B cell (primary cell): ENCODE measurements around the gene KEAP1. TPM values are rescaled to one million over a fixed set of nuclear protein-coding genes. Genes with fewer than 3 reads are reported as not detected.

Experiments
- ATAC-seq: fragments of 200-7000 bp; cut with Tn5 transposase; one replicate; pipeline ENCODE4 v1.10.0; 2021; ENCODE audit warnings: low read depth, mild to moderate bottlenecking, moderate number of reproducible peaks, moderate library complexity
- CTCF ChIA-PET: fragments of 350-600 bp; sonication (Branson Sonifier 250); formaldehyde crosslinking; loops from one replicate; lab custom pipeline; 2021; ENCODE audit warnings: antibody characterized with exemption, inconsistent platforms; lab: Charles Lee
- POLR2A ChIA-PET: fragments of 350-600 bp; sonication (Branson Sonifier 250); formaldehyde crosslinking; loops from one replicate; lab custom pipeline; 2021; ENCODE audit warnings: antibody characterized with exemption; lab: Charles Lee
- DNase-seq: peaks from one replicate; pipeline ENCODE4 v3.0.0; 2013
- H2AFZ ChIP-seq: 2 replicates; pipeline ENCODE4 v1.6.1; 2012; ENCODE audit warnings: mild to moderate bottlenecking, low read depth, low read length; ENCODE audit not compliant: insufficient read depth, poor library complexity, severe bottlenecking
- H3K27ac ChIP-seq, 2 donors: 1 replicate in 1 of 2; 2 replicates in 1 of 2; pipeline ENCODE4 v1.5.1; 2012 to 2013; ENCODE audit warnings: low read length in 2 of 2, mild to moderate bottlenecking in 2 of 2, moderate library complexity in 1 of 2
- H3K27me3 ChIP-seq, 4 experiments: fragments of 200-600 bp in 1 of 4; sonication (generic) in 1 of 4; replicated peaks in 1 of 4; 1 replicate in 2 of 4; 2 replicates in 2 of 4; pipeline versions ENCODE4 v1.6.1 to v1.7.0; 2013 to 2016; ENCODE audit warnings: low read length in 3 of 4, mild to moderate bottlenecking in 2 of 4, mixed read lengths in 1 of 4, moderate library complexity in 1 of 4; ENCODE audit not compliant: insufficient read depth in 4 of 4, control insufficient read depth in 3 of 4; ENCODE audit errors: control extremely low read depth in 1 of 4
- H3K36me3 ChIP-seq, 2 experiments: replicated peaks in 1 of 2; 1 replicate in 1 of 2; 2 replicates in 1 of 2; pipeline versions ENCODE4 v1.6.1 to v1.7.1; 2013; ENCODE audit warnings: low read length in 1 of 2; ENCODE audit not compliant: insufficient read depth in 2 of 2, control insufficient read depth in 1 of 2; ENCODE audit errors: control extremely low read depth in 1 of 2, extremely low read depth in 1 of 2
- H3K4me1 ChIP-seq, 2 donors: fragments of 200-600 bp in 1 of 2; sonication (generic) in 1 of 2; 1 replicate in 1 of 2; 2 replicates in 1 of 2; pipeline versions ENCODE4 v1.5.1 to v1.6.1; 2013 to 2017; ENCODE audit warnings: low read length in 2 of 2; ENCODE audit not compliant: control insufficient read depth in 2 of 2, insufficient read depth in 2 of 2
- H3K4me2 ChIP-seq: replicated peaks from 2 replicates; pipeline ENCODE3; 2012; ENCODE audit warnings: mild to moderate bottlenecking, low read depth, low read length; ENCODE audit not compliant: poor library complexity, severe bottlenecking
- H3K4me3 ChIP-seq, 5 experiments: fragments of 200-600 bp in 1 of 5; sonication (generic) in 1 of 5; 1 replicate in 3 of 5; 2 replicates in 2 of 5; pipeline versions ENCODE4 v1.5.1 to v1.7.0; 2011 to 2016; ENCODE audit warnings: low read length in 4 of 5, mild to moderate bottlenecking in 4 of 5, low read depth in 2 of 5, control low read depth in 1 of 5, moderate library complexity in 1 of 5; ENCODE audit not compliant: insufficient read depth in 1 of 5; ENCODE audit errors: control extremely low read depth in 1 of 5, extremely low read depth in 1 of 5
- H3K79me2 ChIP-seq: fragments of 200-600 bp; sonication (generic); one replicate; pipeline ENCODE4 v1.6.0; 2016; ENCODE audit warnings: low read length; ENCODE audit not compliant: control insufficient read depth, insufficient read depth
- H3K9ac ChIP-seq: fragments of 200-600 bp; sonication (generic); 2 replicates; pipeline ENCODE4 v1.6.1; 2017; ENCODE audit warnings: mild to moderate bottlenecking, low read length, moderate library complexity
- H3K9me3 ChIP-seq, 3 donors: one replicate each; pipeline versions ENCODE4 v1.6.1 to v1.7.1; 2013; ENCODE audit warnings: low read length in 2 of 3; ENCODE audit not compliant: control insufficient read depth in 2 of 3, insufficient read depth in 1 of 3; ENCODE audit errors: control extremely low read depth in 1 of 3
- H4K20me1 ChIP-seq: 2 replicates; pipeline ENCODE4 v1.6.0; 2012; ENCODE audit warnings: mild to moderate bottlenecking, low read length; ENCODE audit not compliant: insufficient read depth, control insufficient read depth, poor library complexity, severe bottlenecking
- H3K27ac Mint-ChIP-seq: one replicate; pipeline ENCODE4 v1.8.0; 2021; ENCODE audit warnings: mixed read lengths
- H3K27me3 Mint-ChIP-seq: one replicate; pipeline ENCODE4 v1.8.0; 2021; ENCODE audit warnings: mixed read lengths
- H3K4me1 Mint-ChIP-seq: one replicate; pipeline ENCODE4 v1.8.0; 2021; ENCODE audit warnings: mixed read lengths
- H3K4me3 Mint-ChIP-seq: one replicate; pipeline ENCODE4 v1.8.0; 2021; ENCODE audit warnings: mixed read lengths
- H3K9me3 Mint-ChIP-seq: one replicate; pipeline ENCODE4 v1.8.0; 2022; ENCODE audit warnings: mixed read lengths; ENCODE audit not compliant: insufficient read depth
- EZH2 ChIP-seq: IDR thresholded peaks from 2 replicates; pipeline ENCODE4 v1.6.1; 2012; ENCODE audit warnings: borderline replicate concordance, low read depth, mild to moderate bottlenecking, moderate library complexity, low read length; ENCODE audit not compliant: insufficient read depth, poor library complexity, severe bottlenecking
- WGBS: methylation state at CpG from one replicate; pipeline ENCODE4 v1.1.5; 2013; ENCODE audit warnings: missing lambda C conversion rate; ENCODE audit not compliant: insufficient coverage; 5-methylcytosine and 5-hydroxymethylcytosine counted together
- intact Hi-C: fragments of 100-400 bp; cut with micrococcal nuclease; formaldehyde crosslinking; loops from one replicate; pipeline ENCODE4 v1.10.0; 2022
- polyA plus RNA-seq: library from polyadenylated mRNA; depleted of rRNA; stranded (reverse); fragments of >200 nt; gene quantifications from 2 replicates; pipeline ENCODE4 v1.2.3, GENCODE V29; 2012
- total RNA-seq, 2 donors: library from RNA; stranded (reverse); fragments of 120-200 nt in 1 of 2; gene quantifications; 1 replicate in 1 of 2; 2 replicates in 1 of 2; pipeline versions ENCODE4 v1.2.3 to v1.2.4, GENCODE V29; 2013 to 2022
- TF ChIP-seq, protein P1 (sequence below): fragments of 200-600 bp; IDR thresholded peaks from one replicate; pipeline ENCODE4 v1.8.0; 2022; ENCODE audit warnings: antibody characterized with exemption, mild to moderate bottlenecking

KEAP1 gene
- total and polyA plus RNA-seq, 2 donors (not counting 1 experiment from before 2014, with no cell fraction given), result 17.7 to 27.0 TPM

DNA sequence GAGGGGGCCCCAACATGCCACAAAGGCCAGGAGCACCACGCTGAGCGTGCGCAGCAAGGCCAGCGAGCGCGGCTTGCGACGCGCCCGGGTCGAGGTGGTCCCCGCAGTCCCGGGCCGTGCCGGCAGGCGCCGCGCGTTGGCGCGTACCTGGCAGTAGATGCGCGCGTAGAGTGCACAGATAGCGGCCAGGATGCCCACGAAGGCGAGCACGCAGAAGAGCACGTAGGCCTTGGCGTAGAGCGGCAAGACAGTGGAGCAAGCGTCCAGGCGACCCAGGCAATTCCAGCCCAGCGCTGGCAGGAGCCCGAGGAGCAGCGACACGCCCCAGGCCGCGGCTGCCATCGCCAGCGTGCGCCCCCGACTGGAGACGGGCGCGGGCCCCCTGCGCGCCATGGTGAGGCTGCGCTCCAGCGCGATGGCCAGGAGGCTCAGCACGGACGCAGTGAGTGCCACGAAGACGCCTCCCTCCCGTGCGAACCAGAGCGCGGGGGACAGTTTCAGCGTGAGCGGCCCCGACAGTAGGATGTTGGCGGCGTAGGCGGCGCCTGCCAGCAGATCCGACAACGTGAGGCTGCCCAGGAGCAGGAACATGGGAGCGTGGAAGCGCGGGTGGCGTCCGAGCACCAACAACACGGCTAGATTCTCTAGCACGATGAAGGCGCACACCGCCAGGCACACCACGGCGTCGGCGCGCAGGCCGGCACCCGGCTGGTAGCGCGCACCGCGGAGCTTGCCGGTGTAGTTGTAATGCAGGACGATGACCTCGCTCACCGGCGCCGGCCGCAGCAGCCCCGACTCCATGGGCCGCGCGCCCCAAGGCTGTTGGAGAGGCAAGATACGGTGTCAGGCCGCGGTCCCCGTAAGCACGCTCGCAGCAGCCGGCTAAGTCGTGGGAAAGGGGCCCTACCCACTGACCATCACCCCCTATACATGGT, 11.3 kb upstream of the KEAP1 start:
- Histone ChIP-seq H3K4me2 (peak overlapping the region; percentile 50), H3K4me3 (no peak overlapping the region), H3K27me3 (peaks cover 2 to 82% (median 47%) of the 10 kb centered on the region in 4 experiments), H4K20me1 (no peaks in the 10 kb centered on the region), H3K36me3 (no peaks in the 10 kb centered on the region), H3K27ac (no peak overlapping the region), H3K9me3 (peaks cover 0 to 13% (median 0%) of the 10 kb centered on the region in 3 donors), H3K4me1 (peaks cover 40 to 43% of the 10 kb centered on the region in 2 donors), H3K79me2 (no peaks in the 10 kb centered on the region), H3K9ac (no peak overlapping the region), H2AFZ (peak overlapping the region; percentile 37)
- Mint-ChIP-seq H3K4me1 (peaks cover 35% of the 10 kb centered on the region), H3K9me3 (no peaks in the 10 kb centered on the region), H3K27me3 (peaks cover 48% of the 10 kb centered on the region), H3K27ac (no peak overlapping the region), H3K4me3 (peak overlapping the region; percentile 10)
- POLR2A ChIA-PET, result no interaction called here
- TF ChIP-seq, protein P1, sequence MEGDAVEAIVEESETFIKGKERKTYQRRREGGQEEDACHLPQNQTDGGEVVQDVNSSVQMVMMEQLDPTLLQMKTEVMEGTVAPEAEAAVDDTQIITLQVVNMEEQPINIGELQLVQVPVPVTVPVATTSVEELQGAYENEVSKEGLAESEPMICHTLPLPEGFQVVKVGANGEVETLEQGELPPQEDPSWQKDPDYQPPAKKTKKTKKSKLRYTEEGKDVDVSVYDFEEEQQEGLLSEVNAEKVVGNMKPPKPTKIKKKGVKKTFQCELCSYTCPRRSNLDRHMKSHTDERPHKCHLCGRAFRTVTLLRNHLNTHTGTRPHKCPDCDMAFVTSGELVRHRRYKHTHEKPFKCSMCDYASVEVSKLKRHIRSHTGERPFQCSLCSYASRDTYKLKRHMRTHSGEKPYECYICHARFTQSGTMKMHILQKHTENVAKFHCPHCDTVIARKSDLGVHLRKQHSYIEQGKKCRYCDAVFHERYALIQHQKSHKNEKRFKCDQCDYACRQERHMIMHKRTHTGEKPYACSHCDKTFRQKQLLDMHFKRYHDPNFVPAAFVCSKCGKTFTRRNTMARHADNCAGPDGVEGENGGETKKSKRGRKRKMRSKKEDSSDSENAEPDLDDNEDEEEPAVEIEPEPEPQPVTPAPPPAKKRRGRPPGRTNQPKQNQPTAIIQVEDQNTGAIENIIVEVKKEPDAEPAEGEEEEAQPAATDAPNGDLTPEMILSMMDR, result peak; percentile 18
- no peak for TF ChIP-seq EZH2
- DNase-seq (peak; percentile 69), ATAC-seq (no peak)
- intact Hi-C loops, result no loop called here
- WGBS, result 11% methylated on average over 103 of the region's 107 CpGs
- CTCF ChIA-PET, result no interaction called here

DNA sequence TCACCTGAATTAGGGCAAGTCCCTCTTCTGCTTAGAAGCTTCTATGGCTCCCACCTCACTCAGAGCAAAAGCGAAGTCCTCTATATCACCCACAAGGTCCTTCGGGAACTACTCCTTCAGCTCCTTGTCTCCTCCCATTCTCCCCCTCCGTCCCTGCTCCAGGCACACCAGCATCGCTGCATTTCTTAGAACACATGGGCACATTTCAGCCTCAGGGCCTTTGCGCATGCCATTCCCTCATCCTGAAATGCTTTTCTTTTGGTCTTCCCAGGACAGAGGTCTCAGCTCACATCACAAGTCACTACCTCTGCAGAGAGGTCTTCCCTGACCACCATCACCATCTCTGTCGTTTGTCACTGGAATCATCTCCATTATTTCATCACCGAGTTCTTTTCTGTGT, 10.1 kb upstream of the KEAP1 start:
- no peak overlapping the region for H3K4me2 ChIP-seq
- peaks cover 2 to 70% (median 38%) of the 10 kb centered on the region in 4 experiments for H3K27me3 ChIP-seq
- Mint-ChIP-seq H3K27ac (no peak overlapping the region), H3K4me1 (peaks cover 23% of the 10 kb centered on the region), H3K27me3 (peaks cover 35% of the 10 kb centered on the region), H3K4me3 (no peak overlapping the region), H3K9me3 (no peaks in the 10 kb centered on the region)
- peaks cover 0 to 5% (median 0%) of the 10 kb centered on the region in 3 donors for H3K9me3 ChIP-seq
- H4K20me1 ChIP-seq, result no peaks in the 10 kb centered on the region
- H3K4me1 ChIP-seq, result peaks cover 27 to 32% of the 10 kb centered on the region in 2 donors
- CTCF ChIA-PET, result interaction anchor here (1.2 to 1.7 kb wide), 3 partner anchors 28 to 187 kb away, joined by 3 to 11 read pairs (median 3); no protein-coding TSS in a partner anchor
- H3K27ac ChIP-seq, result no peak overlapping the region
- POLR2A ChIA-PET, result no interaction called here
- no peak for TF ChIP-seq EZH2
- TF ChIP-seq, protein P1, result no peak
- H2AFZ ChIP-seq, result no peak overlapping the region
- H3K4me3 ChIP-seq, result no peak overlapping the region
- no peak overlapping the region for H3K9ac ChIP-seq
- H3K79me2 ChIP-seq, result no peaks in the 10 kb centered on the region
- intact Hi-C loops, result no loop called here
- DNase-seq (no peak), ATAC-seq (no peak)
- 82% methylated on average over 7 of the region's 7 CpGs for WGBS
- H3K36me3 ChIP-seq, result no peaks in the 10 kb centered on the region
